GM19193 (cell line): ENCODE data around the gene PRXL2B.
A peak's percentile ranks its signal among the peaks of the same experiment; 100 is the strongest.

ENCODE experiments used
- POLR2A ChIP-seq: IDR thresholded peaks from 4 replicates; pipeline ENCODE4 v1.6.1; 2011; ENCODE audit not compliant: insufficient read depth, insufficient read length; ENCODE audit errors: extremely low read depth

The PRXL2B gene

DNA sequence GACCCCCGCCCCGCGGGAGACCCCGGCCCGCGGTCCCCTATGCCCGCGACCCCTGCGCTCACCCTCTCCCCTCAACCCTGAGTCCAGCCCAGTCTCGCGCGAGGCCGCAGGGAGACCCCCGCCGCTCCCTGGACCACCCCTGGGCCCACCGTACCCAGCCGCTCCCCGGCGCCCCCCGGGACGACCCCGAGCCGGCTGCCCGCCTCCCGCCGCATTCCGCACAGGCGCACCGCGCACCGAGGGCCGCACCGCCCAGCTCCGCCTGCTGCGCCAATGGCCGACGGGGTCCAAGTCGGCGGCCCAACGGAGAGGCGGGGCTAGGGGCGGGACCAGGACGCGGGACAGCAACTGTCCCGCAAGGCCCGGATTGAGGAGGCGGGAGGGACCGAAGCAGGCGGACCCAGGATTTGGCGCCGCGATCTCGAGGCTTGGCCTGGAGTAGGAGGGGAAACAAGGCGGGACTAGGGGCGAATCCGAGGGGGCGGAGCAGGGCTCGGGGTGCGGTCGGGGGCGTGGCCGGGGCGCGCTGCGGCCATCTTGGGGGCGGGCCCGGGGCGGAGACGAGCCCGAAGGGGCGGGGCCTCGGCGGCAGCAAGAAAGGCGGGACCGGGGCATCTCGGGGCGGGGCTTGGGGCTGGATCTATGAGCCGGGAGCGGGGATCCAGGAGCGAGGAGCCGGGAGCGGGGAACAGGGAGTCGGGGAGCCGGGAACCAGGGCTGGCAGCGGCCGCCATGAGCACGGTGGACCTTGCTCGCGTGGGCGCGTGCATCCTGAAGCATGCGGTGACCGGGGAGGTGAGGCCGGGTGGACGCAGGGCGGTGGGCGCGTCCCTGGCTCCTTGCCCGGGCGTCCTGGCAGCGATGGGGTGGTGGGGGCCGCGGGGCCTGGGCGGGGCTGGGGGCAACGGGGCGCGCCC lies at the start of gene PRXL2B:
PRXL2B (plus strand) TSS at position 624 of the 917 bp plus-strand sequence; CDS start at position 733, 109 bp downstream.
- TF ChIP-seq POLR2A, result peak; percentile 67

- TF ChIP-seq POLR2A, result no peak
Measured at GRCh38 chr1:2537784-2538115, 48.8 kb upstream of the PRXL2B start.

DNA sequence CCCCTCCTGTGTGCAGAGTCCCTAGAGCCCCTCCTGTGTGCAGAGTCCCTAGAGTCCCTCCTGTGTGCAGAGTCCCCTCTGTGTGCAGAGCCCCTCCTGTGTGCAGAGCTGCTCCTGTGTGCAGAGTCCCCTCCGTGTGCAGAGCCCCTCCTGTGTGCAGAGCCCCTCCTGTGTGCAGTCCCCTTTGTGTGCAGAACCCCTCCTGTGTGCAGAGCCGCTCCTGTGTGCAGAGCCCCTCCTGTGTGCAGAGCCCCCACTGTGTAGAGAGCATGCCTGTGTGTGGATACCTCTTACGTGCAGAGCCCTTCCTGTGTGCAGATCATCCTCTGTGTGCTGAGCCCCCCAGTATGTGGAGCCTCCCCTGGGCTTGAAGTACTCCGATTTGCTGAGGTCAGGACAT lies 48.2 kb upstream of the PRXL2B start:
- TF ChIP-seq POLR2A, result no peak

DNA sequence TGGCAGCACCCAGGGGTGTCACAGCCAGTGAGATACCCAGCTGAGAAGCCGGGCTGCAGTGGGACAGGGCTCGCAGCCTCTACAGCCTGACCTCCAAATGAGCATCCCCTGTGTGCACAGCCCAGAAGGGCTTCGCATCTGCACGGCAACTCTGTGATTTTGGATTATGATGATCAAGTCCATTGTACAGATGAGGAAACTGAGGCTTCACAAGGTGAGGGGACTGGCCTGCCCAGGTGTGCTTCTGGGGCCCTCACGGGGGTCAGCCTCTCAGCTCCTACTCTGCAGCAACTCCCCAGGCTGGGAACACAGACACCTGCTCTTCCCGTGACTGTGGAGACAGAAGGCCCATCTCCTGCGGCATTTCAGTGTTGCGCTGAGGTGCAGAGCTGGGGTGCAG lies 47.7 kb upstream of the PRXL2B start:
- TF ChIP-seq POLR2A, result no peak

GRCh38 chr1:2539312-2539907 lies 47.2 kb upstream of the PRXL2B start:
- TF ChIP-seq POLR2A, result no peak

GRCh38 chr1:2540816-2541492 lies 45.6 kb upstream of the PRXL2B start:
- TF ChIP-seq POLR2A, result no peak

DNA sequence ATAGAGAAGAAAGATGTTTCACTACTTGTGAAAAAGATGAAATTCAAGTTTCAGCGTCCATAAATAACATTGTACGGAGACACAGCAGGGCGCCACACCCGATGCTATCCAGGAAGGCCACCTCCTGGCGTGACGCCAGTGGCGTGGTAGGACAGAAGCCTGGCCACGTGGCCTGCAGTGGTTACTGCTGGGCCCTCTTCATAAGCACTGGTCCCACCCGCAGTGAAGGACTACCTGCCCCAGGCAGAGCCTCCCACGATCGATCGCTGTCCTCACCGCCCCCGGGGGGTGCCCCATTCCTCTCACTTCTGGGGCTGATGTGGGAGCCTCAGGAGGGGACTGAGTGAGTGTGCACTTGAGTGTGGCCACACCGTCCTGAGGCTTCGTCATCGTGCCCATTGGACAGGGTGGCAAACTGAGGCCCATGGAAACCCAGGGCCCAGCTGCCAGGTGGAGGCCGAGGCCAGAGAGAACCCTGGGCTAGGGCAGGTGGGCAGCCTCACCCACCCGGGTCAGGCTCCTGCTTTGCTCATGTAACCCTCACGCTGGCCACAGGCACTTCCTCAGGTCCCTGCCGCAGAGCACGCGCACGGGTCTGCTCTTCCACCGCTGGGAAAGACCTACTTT lies 44.8 kb upstream of the PRXL2B start:
- no peak for TF ChIP-seq POLR2A

GRCh38 chr1:2542246-2542915 lies 44.2 kb upstream of the PRXL2B start:
- TF ChIP-seq POLR2A, result no peak

- no peak for TF ChIP-seq POLR2A
Measured at GRCh38 chr1:2543543-2544092, 43.0 kb upstream of the PRXL2B start.

- TF ChIP-seq POLR2A, result no peak
Measured at GRCh38 chr1:2544093-2544874, 42.3 kb upstream of the PRXL2B start.

DNA sequence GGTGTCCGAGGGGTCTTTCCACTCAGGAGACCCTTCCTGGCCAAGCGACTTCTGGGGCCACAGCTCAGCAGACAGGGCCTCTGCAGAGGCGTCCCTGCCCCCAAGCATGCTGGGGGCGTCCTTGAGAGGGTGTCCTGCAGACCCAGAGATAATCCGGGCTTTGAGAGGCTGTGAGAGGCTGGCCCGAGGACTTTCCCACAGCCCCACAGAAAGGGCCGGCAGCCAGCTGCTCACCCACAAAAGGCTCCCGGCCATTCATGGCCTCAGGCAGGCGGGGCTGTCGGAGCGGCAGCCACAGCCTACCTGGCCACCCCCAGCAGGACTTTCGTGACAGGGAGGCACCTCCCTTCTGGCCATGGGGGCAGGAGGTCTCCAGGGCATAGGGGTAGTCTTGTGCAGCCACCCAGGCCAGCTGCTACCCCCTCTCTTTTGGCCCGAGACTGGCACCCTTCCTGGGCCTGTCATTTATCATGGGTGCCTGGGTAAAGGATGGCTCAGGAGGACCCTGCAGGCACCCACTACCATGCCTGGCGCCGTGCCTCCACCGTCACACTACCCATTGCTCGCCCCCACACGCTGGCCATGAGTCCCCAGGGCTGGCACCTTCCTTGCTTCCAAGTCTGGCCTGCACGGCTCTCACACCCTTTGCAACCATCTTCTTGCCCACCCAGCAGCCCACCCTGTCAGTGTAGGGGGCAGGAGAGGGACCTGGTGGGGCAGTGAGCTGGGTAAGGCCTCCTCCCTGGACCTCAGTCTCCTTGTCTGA lies 41.5 kb upstream of the PRXL2B start:
- no peak for TF ChIP-seq POLR2A

- peak; percentile 97 for TF ChIP-seq POLR2A
Measured at GRCh38 chr1:2545754-2546514, 40.6 kb upstream of the PRXL2B start.
